ENCODE data around the gene THADA.

The THADA gene

GRCh38 chr2:43255296-43255910 is 340.4 kb downstream of the THADA start:
- no peak for DNase-seq (ENCODE audit: low read depth in 2 of 3, low spot score in 2 of 3)

- no peak for DNase-seq (ENCODE audit: low read depth in 2 of 3, low spot score in 2 of 3)
Measured at GRCh38 chr2:43254331-43254730, 341.5 kb downstream of the THADA start.

GRCh38 chr2:43251171-43251731 is 344.6 kb downstream of the THADA start:
- no peak for DNase-seq (ENCODE audit: low read depth in 2 of 3, low spot score in 2 of 3)

- DNase-seq (ENCODE audit: low read depth in 2 of 3, low spot score in 2 of 3), result no peak
Measured at GRCh38 chr2:43250015-43250414, 345.8 kb downstream of the THADA start.

- no peak for DNase-seq (ENCODE audit: low read depth in 2 of 3, low spot score in 2 of 3)
Measured at GRCh38 chr2:43248621-43249020, 347.2 kb downstream of the THADA start.

- no peak for DNase-seq (ENCODE audit: low read depth in 2 of 3, low spot score in 2 of 3)
Measured at GRCh38 chr2:43246641-43247040, 349.2 kb downstream of the THADA start.

GRCh38 chr2:43241558-43241957 is 354.3 kb downstream of the THADA start:
- DNase-seq (ENCODE audit: low read depth in 2 of 3, low spot score in 2 of 3), result no peak

GRCh38 chr2:43240766-43241150 is 355.1 kb downstream of the THADA start:
- no peak for DNase-seq (ENCODE audit: low read depth in 2 of 3, low spot score in 2 of 3)

- DNase-seq (ENCODE audit: low read depth in 2 of 3, low spot score in 2 of 3), result no peak
Measured at GRCh38 chr2:43239981-43240765, 355.7 kb downstream of the THADA start.

- DNase-seq (ENCODE audit: low read depth in 2 of 3, low spot score in 2 of 3), result no peak
Measured at GRCh38 chr2:43238813-43239212, 357.0 kb downstream of the THADA start.

GRCh38 chr2:43238176-43238575 is 357.7 kb downstream of the THADA start:
- DNase-seq (ENCODE audit: low read depth in 2 of 3, low spot score in 2 of 3), result no peak

GRCh38 chr2:43233218-43234212 is 362.3 kb downstream of the THADA start:
- no peak for DNase-seq (ENCODE audit: low read depth in 2 of 3, low spot score in 2 of 3)

- DNase-seq (ENCODE audit: low read depth in 2 of 3, low spot score in 2 of 3), result no peak
Measured at GRCh38 chr2:43230951-43231827, 364.6 kb downstream of the THADA start.

- DNase-seq (ENCODE audit: low read depth in 2 of 3, low spot score in 2 of 3), result no peak
Measured at GRCh38 chr2:43230351-43230885, 365.4 kb downstream of the THADA start.

GRCh38 chr2:43228756-43229659 is 366.8 kb downstream of the THADA start:
- DNase-seq (ENCODE audit: low read depth in 2 of 3, low spot score in 2 of 3), result no peak

- no peak for DNase-seq (ENCODE audit: low read depth in 2 of 3, low spot score in 2 of 3)
Measured at GRCh38 chr2:43228321-43228751, 367.5 kb downstream of the THADA start.

GRCh38 chr2:43227830-43228281 is 368.0 kb downstream of the THADA start:
- no peak for DNase-seq (ENCODE audit: low read depth in 2 of 3, low spot score in 2 of 3)

- DNase-seq (ENCODE audit: low read depth in 2 of 3, low spot score in 2 of 3), result peak in 2 of 3 experiments; percentile 46 to 55
Measured at GRCh38 chr2:43226955-43227829, 368.6 kb downstream of the THADA start.

Data from activated CD8-positive, alpha-beta memory T cell treated with anti-CD3 and anti-CD28 coated beads for 48 hours (primary cell).